HG03354 (cell line): ENCODE results near the gene LDB2.

Source experiments
- ATAC-seq: cut with Tn5 transposase; IDR thresholded peaks from one replicate; pipeline ENCODE4 v1.9.1; 2021; ENCODE audit warnings: mild to moderate bottlenecking; ENCODE audit not compliant: unreplicated experiment, poor library complexity, severe bottlenecking

Gene LDB2

GRCh38 chr4:16765546-16765945 lies 132.9 kb downstream of the LDB2 start:
- no peak for ATAC-seq

DNA sequence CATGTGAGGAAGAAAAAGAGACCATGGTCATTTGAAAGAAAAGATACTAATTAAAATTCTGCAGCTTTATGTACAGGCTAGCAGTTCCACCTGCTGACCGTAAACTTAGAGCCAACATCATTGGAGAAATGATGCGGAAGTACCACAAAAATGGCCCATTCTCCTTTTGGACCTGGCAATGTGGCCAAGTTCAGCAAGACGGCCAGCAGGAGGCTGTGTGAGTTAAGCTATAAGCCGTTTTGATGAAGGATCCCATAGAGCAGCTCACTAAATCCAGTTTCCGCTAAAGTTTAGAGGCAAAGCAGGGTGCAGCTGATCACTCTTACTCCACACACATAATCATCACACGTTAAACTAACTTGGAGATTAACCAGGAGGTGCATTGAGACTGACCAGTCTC lies 133.8 kb downstream of the LDB2 start:
- no peak for ATAC-seq

GRCh38 chr4:16760617-16761363 lies 137.7 kb downstream of the LDB2 start:
- ATAC-seq, result no peak

DNA sequence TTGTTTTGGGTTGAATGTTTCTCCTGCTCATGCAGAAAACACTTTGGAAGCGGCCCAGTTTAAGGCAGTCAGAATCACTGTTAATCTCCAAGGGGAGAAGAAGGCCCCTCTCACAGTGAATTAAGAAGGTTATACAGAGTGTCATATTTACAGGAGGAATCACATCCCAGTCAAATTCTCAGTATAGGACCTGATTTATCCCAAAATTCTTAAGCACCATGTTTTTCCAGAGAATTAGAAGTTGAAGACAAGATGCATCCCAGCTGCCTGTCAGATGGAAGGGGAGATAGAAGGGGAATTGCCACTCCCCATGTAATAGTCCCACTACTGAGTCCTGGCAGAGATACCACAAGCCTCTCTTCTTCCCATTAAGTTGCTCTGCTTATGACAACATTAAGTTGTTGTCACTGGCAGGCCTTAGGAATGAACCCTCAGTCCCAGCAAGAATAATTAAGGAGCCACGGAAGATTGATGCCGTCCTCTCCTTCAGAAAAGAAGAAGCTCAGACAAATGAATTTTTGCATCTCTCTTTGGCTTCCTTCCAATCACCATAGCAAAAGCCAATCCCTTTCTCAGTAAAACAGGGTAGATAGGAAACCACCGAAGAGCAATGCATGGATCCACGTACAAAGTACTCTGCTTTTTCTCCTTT lies 138.4 kb downstream of the LDB2 start:
- ATAC-seq, result no peak

DNA sequence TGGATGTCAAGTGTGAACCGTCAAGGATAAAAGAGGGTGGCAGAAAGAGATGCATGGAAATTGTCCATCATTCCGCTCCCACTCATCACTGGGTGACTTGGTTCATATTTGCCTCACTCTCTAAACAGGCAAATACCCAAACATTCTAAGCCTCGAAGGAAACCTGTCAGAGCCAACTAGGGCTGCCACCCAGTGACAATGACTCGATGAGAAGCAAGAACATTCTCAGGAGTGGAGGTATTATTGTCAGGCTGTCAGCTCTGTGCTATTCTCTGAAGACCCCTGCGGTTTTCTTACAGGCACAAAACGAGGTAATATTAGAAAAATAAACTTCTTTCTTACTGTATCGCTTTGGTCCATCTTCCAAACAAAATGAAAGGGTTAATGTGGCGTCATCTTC lies 139.6 kb downstream of the LDB2 start:
- ATAC-seq, result no peak

GRCh38 chr4:16758255-16758654 lies 140.2 kb downstream of the LDB2 start:
- no peak for ATAC-seq

DNA sequence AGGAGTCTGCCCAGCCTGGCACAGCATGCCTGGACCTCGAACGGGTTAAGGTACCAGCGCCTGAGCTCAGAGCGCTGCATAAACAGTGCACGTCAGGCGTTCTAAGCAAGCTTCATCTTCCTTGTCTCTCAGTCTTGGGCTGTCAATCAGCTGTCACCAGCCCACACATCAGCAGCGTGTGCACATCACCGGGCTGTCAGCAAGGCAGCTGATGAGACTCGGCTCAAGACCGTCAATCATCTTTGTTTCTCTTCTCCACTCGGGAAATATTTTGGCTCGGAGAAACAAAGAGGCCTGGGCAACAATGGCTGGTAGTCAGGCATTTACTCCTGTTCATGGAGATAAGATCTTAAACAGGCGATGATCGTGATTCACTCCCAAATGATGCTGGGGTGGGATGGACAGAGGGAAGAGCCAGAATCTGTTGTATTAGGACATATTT lies 141.3 kb downstream of the LDB2 start:
- ATAC-seq, result no peak

GRCh38 chr4:16754104-16754503 lies 144.3 kb downstream of the LDB2 start:
- ATAC-seq, result no peak

DNA sequence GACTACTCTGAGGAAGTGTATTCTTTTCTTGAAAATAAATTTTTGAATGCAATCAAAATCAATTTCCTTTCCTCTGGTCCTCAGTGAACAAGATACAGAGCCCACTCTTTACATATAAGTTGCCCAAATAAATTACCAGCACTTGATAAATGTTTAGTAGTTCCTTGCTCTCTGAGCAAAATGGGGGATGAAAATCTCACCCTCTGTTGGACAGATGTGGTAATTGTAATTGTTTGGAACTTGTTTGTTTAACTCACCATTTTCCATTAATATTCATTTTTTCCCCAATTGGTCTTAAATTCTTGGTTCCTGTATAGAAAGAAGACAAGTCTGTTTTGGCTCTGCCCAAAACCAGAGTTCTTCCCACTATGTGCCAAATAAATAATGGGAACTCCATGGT lies 146.3 kb downstream of the LDB2 start:
- no peak for ATAC-seq

- ATAC-seq, result no peak
These were observed 147.4 kb downstream of the LDB2 start for GRCh38 chr4:16750882-16751642.

DNA sequence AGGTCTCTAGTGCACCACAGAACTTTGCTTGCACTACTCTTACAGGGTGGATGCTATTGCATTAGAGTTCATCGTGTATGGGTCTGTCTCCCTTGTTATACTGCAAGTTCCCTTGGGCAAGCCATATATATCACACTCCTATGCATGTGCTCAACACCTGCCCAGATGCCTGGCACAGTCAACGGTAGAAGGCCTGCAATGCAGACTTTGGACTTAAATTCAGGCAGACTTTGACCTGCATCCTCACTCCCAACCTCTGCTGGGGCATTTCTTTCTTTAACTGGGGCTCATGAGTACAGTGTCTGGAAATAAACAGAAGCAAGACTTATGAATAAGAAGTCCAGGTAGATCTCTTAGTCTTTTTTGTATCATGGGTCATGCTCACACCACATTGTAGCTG lies 148.2 kb downstream of the LDB2 start:
- no peak for ATAC-seq

DNA sequence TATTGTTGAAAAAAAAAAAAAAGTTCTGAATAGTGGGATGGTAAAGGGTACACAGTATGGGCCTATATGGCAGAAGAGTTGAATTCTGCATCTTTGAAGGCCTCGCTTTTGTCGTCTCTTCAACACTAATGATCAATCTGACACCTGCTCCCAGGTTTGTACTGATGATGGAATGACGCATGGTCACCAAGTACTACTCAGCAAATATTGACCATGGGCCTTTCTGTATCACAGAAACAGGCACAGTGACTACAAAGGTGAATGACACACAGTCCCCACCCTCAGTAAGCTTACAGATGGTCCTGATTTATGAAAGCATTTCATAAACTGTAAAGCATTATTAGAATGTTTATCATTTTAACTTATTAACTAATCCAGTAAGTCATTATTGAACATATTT lies 152.6 kb downstream of the LDB2 start:
- ATAC-seq, result no peak

DNA sequence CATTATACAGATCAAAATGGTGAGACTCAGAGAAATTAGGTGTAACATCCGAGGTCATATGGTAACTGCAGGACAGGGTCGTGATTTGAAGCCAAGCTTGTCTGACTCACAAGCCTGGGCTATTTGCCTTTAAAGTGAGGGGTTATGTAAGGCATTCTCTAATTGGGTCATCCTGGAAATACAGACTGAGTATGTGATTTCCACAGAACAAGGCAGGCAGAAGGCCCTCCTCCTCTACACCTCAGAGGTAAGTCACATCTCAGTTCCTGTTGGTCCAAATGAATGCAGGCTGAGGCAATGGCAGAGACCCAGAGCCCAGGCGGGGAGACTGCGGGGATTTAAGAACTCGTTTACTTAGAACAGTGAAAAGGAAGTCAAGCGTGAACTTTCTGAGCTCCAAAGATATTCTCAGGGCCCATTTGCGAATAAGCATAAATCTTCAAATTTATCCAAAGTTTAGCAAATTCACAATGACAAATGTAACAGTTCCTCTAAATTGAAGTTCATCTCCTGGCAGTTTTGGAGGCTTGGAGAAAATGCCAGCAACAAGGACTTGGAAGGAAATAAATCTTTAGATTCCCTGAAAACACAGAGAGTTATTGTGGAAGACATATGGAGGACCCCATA lies 153.3 kb downstream of the LDB2 start:
- no peak for ATAC-seq

GRCh38 chr4:16741287-16741686 lies 157.2 kb downstream of the LDB2 start:
- no peak for ATAC-seq

DNA sequence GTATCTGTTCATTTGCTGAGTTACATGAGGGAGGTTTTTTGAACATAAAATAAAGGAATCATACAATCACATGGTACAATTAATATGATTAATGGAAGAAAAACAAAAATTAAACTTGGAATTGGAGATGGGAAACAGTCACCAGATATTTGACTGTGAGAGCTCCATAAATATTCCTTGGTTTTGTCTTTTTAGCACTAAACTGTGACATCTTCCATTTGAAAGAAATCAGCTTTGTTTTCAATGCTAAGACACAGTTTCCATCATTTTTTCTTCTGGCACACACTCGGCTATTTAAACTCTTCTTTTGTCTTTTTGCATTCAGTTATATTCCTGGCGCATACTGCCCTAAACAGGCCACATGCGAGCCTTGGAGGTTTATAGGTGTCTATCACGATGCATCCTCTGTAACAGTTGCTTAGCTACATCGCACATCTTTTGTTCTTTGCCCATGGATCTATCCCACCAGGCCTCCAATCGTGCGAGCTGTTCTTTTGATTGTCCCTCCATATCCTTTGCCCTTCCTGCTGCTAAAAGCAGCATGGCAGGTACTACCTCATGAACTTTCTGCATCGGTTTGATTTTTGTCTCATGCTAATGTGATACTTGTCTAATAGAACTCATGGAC lies 158.3 kb downstream of the LDB2 start:
- ATAC-seq, result no peak

- ATAC-seq, result no peak
These were observed 159.9 kb downstream of the LDB2 start for GRCh38 chr4:16738558-16738957.

DNA sequence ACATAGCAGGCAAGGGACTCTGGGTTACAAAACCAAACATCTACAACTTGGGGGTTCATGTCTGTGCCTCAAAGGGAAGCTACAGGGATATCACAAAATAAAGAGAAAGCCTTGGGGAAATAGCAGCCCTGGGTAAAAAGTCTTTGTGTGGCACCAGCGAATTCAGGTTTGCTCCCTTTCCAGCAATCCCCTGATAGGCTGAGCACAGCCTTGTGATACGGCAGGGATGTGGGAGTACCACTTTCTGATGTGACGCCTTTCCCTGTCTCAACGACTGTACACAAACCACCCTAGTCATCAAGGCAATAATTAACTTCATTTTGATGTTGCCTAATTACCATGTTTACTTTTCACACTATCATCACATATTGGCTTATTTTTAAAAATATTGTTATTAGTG lies 164.9 kb downstream of the LDB2 start:
- ATAC-seq, result no peak

GRCh38 chr4:16732741-16733140 lies 165.7 kb downstream of the LDB2 start:
- no peak for ATAC-seq

DNA sequence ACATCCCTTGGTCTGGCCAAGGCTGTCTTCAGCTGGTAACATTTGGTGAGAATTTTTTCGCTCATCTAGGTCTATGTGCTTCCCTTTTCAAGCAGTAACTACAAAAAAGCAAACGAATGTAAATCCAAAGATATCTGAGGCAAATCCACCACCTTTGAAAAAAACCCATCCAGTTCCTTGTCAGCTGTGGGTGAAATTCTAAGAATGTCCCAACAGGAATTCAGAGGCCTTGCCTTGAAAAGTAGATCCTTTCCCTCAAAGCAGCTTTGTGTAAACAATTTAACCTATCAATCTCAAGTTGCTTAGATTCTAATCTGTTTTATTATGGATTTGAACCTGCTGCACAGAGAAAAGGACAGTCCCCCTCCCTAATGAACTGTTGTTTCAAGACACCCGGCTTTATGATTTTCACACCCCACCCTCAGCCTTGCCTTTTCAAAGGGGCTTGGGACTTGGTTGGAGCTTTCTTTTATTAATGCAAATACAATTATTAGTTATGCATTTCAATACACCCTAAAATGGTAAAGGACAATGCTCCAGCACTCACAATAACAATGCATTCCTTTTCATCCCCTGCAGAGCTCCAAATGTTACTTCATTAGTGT lies 166.6 kb downstream of the LDB2 start:
- no peak for ATAC-seq
